Thyroid gland (tissue), 4 donors: ENCODE measurements around the gene YRDC. TPM values are rescaled to one million over a fixed set of nuclear protein-coding genes. Genes with fewer than 3 reads are reported as not detected.

ENCODE experiments used
- DNase-seq, 2 donors: peaks; one replicate each; pipeline ENCODE4 v3.0.0-alpha.2; 2019
- H3K27ac ChIP-seq, 3 donors: fragments of 200-600 bp; sonication (generic); 1 replicate in 2 of 3; 2 replicates in 1 of 3; pipeline ENCODE4 v1.5.1; 2016 to 2019; ENCODE audit warnings: mild to moderate bottlenecking in 1 of 3, moderate library complexity in 1 of 3
- H3K27me3 ChIP-seq: fragments of 200-600 bp; sonication (generic); one replicate; pipeline ENCODE4 v1.5.1; 2019
- H3K36me3 ChIP-seq, 2 donors: fragments of 200-600 bp; sonication (generic); one replicate each; pipeline ENCODE4 v1.5.1; 2016 to 2019
- H3K4me1 ChIP-seq, 2 donors: fragments of 200-600 bp; sonication (generic); one replicate each; pipeline ENCODE4 v1.5.1; 2017 to 2019
- H3K4me3 ChIP-seq, 3 donors: fragments of 200-600 bp; sonication (generic); replicated peaks in 1 of 3; 1 replicate in 2 of 3; 2 replicates in 1 of 3; pipeline ENCODE4 v1.5.1; 2016; ENCODE audit warnings: mild to moderate bottlenecking in 1 of 3
- H3K9me3 ChIP-seq: fragments of 200-600 bp; sonication (generic); one replicate; pipeline ENCODE4 v1.5.1; 2017
- POLR2A ChIP-seq, 2 donors: fragments of 450-650 bp; IDR thresholded peaks; one replicate each; pipeline ENCODE4 v1.6.1; 2017; ENCODE audit warnings: antibody characterized with exemption in 2 of 2, mild to moderate bottlenecking in 2 of 2, moderate library complexity in 1 of 2
- WGBS, 2 donors: methylation state at CpG; one replicate each; pipeline ENCODE4 v1.1.5; 2017; 5-methylcytosine and 5-hydroxymethylcytosine counted together
- intact Hi-C: fragments of 100-400 bp; cut with DNase I; formaldehyde crosslinking; loops from one replicate; pipeline ENCODE4 v1.15.1; 2023
- total RNA-seq, 4 donors: library from RNA; depleted of rRNA; stranded (reverse); fragments of >200 nt; gene quantifications; one replicate each; pipeline ENCODE4 v1.2.3, GENCODE V29; 2016
- TF ChIP-seq, protein P1 (sequence below), 6 experiments: fragments of 200-600 bp in 3 of 6; fragments of 450-650 bp in 3 of 6; sonication (generic) in 3 of 6; IDR thresholded peaks; one replicate each; pipeline ENCODE4 v1.5.1; 2016 to 2019; ENCODE audit warnings: antibody characterized with exemption in 6 of 6, mild to moderate bottlenecking in 2 of 6, inconsistent platforms in 1 of 6, moderate library complexity in 1 of 6

The YRDC gene
- total RNA-seq, 4 donors from 2014 or later = 7.1 to 15.6 (median 10.9) TPM

GRCh38 chr1:37844536-37844935, 36.5 kb upstream of the YRDC start:
- TF ChIP-seq, protein P1, sequence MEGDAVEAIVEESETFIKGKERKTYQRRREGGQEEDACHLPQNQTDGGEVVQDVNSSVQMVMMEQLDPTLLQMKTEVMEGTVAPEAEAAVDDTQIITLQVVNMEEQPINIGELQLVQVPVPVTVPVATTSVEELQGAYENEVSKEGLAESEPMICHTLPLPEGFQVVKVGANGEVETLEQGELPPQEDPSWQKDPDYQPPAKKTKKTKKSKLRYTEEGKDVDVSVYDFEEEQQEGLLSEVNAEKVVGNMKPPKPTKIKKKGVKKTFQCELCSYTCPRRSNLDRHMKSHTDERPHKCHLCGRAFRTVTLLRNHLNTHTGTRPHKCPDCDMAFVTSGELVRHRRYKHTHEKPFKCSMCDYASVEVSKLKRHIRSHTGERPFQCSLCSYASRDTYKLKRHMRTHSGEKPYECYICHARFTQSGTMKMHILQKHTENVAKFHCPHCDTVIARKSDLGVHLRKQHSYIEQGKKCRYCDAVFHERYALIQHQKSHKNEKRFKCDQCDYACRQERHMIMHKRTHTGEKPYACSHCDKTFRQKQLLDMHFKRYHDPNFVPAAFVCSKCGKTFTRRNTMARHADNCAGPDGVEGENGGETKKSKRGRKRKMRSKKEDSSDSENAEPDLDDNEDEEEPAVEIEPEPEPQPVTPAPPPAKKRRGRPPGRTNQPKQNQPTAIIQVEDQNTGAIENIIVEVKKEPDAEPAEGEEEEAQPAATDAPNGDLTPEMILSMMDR (IDR thresholded peaks at IDR 0.05) = no peak
- TF ChIP-seq POLR2A (IDR thresholded peaks at IDR 0.05) = no peak
- Histone ChIP-seq H3K9me3 (no peaks in the 10 kb centered on the region), H3K36me3 (peaks cover 3% of the 10 kb centered on the region in 2 donors), H3K27me3 (no peaks in the 10 kb centered on the region), H3K4me1 (peaks cover 0 to 4% of the 10 kb centered on the region in 2 donors), H3K4me3 (no peak overlapping the region), H3K27ac (no peak overlapping the region)
- no peak for DNase-seq
- intact Hi-C loops = no loop called here

DNA sequence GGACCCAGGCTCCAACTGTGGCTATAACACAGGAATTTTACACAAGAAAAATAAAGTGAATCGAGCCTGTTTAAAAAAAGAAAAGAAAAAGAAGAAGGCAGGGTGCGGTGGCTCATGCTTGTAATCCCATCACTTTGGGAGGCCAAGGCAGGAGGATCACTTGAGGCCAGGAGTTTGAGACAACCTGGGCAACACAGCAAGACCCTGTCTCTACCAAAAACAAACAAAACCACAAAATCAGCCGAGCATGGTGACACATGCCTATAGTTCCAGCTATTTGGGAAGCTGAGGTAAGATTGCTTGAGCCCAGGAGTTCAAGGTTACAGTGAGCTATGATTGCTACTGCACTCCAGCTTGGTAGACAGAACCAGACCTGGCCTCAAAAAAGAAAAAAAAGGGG, 33.6 kb upstream of the YRDC start:
- no peak overlapping the region for H3K27ac ChIP-seq
- TF ChIP-seq, protein P1 (IDR thresholded peaks at IDR 0.05) = no peak
- no peak for TF ChIP-seq POLR2A (IDR thresholded peaks at IDR 0.05)
- H3K9me3 ChIP-seq = no peaks in the 10 kb centered on the region
- peaks cover 21 to 29% of the 10 kb centered on the region in 2 donors for H3K36me3 ChIP-seq
- WGBS, 2 donors = 87 to 90% methylated on average over 3 of the region's 3 CpGs
- intact Hi-C loops = no loop called here
- DNase-seq = no peak
- no peaks in the 10 kb centered on the region for H3K27me3 ChIP-seq
- H3K4me3 ChIP-seq = no peak overlapping the region
- H3K4me1 ChIP-seq = peaks cover 0 to 4% of the 10 kb centered on the region in 2 donors

- Histone ChIP-seq H3K9me3 (no peaks in the 10 kb centered on the region), H3K36me3 (peaks cover 24 to 29% of the 10 kb centered on the region in 2 donors), H3K27ac (no peak overlapping the region), H3K4me1 (peaks cover 0 to 4% of the 10 kb centered on the region in 2 donors), H3K4me3 (no peak overlapping the region), H3K27me3 (no peaks in the 10 kb centered on the region)
- 78 to 88% methylated on average over 1 of the region's 1 CpG for WGBS, 2 donors
- no peak for DNase-seq
- TF ChIP-seq POLR2A (IDR thresholded peaks at IDR 0.05) = no peak
- intact Hi-C loops = no loop called here
Observed at GRCh38 chr1:37840711-37841110, 32.7 kb upstream of the YRDC start.

DNA sequence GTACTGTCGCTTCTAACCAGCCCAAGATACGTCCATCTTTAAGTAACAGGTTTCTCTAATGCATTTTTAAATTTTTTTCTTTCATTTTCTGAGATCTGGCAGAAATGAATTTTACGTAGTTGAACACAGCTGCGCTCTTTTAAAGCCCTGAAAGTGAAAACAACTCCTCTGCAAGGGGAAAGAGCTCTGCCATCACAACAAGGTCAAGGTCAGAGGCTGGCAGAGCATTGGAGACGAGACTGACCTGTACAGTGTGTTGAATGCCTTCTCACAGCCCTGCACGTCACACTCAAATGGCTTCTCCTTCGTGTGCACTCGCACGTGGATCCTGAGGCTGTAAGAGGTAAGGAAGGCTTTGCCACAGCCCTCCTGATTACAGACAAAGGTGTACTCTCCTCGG, 31.7 kb upstream of the YRDC start:
- no peaks in the 10 kb centered on the region for H3K4me1 ChIP-seq
- no peak for DNase-seq
- H3K27me3 ChIP-seq = no peaks in the 10 kb centered on the region
- 94 to 97% methylated on average over 10 of the region's 10 CpGs for whole genome bisulfite sequencing, 2 donors
- no peak overlapping the region for H3K27ac ChIP-seq
- no peaks in the 10 kb centered on the region for H3K9me3 ChIP-seq
- peaks cover 32 to 38% of the 10 kb centered on the region in 2 donors for H3K36me3 ChIP-seq
- intact Hi-C loops = no loop called here
- TF ChIP-seq, protein P1 (IDR thresholded peaks at IDR 0.05) = no peak
- no peak for TF ChIP-seq POLR2A (IDR thresholded peaks at IDR 0.05)
- H3K4me3 ChIP-seq = no peak overlapping the region

- 64 to 65% methylated on average over 3 of the region's 3 CpGs for WGBS, 2 donors
Observed at GRCh38 chr1:37836788-37837187, 28.8 kb upstream of the YRDC start.

More at GRCh38 chr1:37836788-37837187, 28.8 kb upstream of the YRDC start:
- intact Hi-C loops = no loop called here
- Histone ChIP-seq H3K4me1 (no peaks in the 10 kb centered on the region), H3K9me3 (no peaks in the 10 kb centered on the region), H3K27me3 (no peaks in the 10 kb centered on the region), H3K4me3 (no peak overlapping the region), H3K27ac (no peak overlapping the region), H3K36me3 (peaks cover 53 to 55% of the 10 kb centered on the region in 2 donors)
- TF ChIP-seq, protein P1 (IDR thresholded peaks at IDR 0.05) = no peak
- no peak for TF ChIP-seq POLR2A (IDR thresholded peaks at IDR 0.05)
- no peak for DNase-seq
